Diencephalon (tissue), 1 donor: ENCODE measurements around the gene KRT20. TPM values are rescaled to one million over a fixed set of nuclear protein-coding genes. Genes with fewer than 3 reads are reported as not detected.

Experiments
- total RNA-seq: library from RNA; depleted of rRNA; stranded (reverse); fragments of >200 nt; gene quantifications from one replicate; pipeline ENCODE4 v1.2.3, GENCODE V29; 2014

The KRT20 gene
- not detected for total RNA-seq

GRCh38 chr17:40884708-40885512 is at the start of gene KRT20:
Gene KRT20 (minus strand): TSS chr17:40885242. CDS start chr17:40885185, 57 bp downstream.

GRCh38 chr17:40866838-40867237 is 18.2 kb downstream of the KRT20 start, which contains the start of gene KRT12:
Gene KRT12 (minus strand): TSS chr17:40867223. CDS start chr17:40867186, 37 bp downstream.

Other genes starting within 250 kb of the KRT20 start
- 95.5 TPM for gene SMARCE1, start 237.4 kb downstream of the KRT20 start, total RNA-seq
- 18.7 TPM for gene KRT222, start 220.1 kb downstream of the KRT20 start, total RNA-seq
- gene KRT24, start 181.5 kb downstream of the KRT20 start, total RNA-seq, result not detected
- gene KRT25, start 129.9 kb downstream of the KRT20 start, total RNA-seq, result not detected
- not detected for gene KRT26, start 113.0 kb downstream of the KRT20 start, total RNA-seq
- not detected for gene KRT27, start 102.7 kb downstream of the KRT20 start, total RNA-seq
- gene KRT28, start 85.3 kb downstream of the KRT20 start, total RNA-seq, result not detected
- 2.8 TPM for gene KRT10, start 62.6 kb downstream of the KRT20 start, total RNA-seq
- gene KRT12, start 18.0 kb downstream of the KRT20 start, total RNA-seq, result not detected
- gene KRT23, start 52.4 kb upstream of the KRT20 start, total RNA-seq, result 0.46 TPM
- gene KRT39, start 81.7 kb upstream of the KRT20 start, total RNA-seq, result not detected
- gene KRT40, start 99.1 kb upstream of the KRT20 start, total RNA-seq, result not detected
- gene KRTAP3-3, start 108.9 kb upstream of the KRT20 start, total RNA-seq, result not detected
- not detected for gene KRTAP3-2, start 114.7 kb upstream of the KRT20 start, total RNA-seq
- gene KRTAP3-1, start 123.9 kb upstream of the KRT20 start, total RNA-seq, result not detected
- gene KRTAP1-5, start 142.0 kb upstream of the KRT20 start, total RNA-seq, result not detected
- gene KRTAP1-4, start 145.0 kb upstream of the KRT20 start, total RNA-seq, result not detected
- not detected for gene KRTAP1-3, start 149.6 kb upstream of the KRT20 start, total RNA-seq
- not detected for gene KRTAP1-1, start 156.2 kb upstream of the KRT20 start, total RNA-seq
- not detected for gene KRTAP2-1, start 162.1 kb upstream of the KRT20 start, total RNA-seq
- not detected for gene KRTAP2-2, start 170.0 kb upstream of the KRT20 start, total RNA-seq
- gene KRTAP2-3, start 174.9 kb upstream of the KRT20 start, total RNA-seq, result not detected
- gene KRTAP2-4, start 180.6 kb upstream of the KRT20 start, total RNA-seq, result not detected
- gene KRTAP4-7, start 198.9 kb upstream of the KRT20 start, total RNA-seq, result not detected
- not detected for gene KRTAP4-8, start 212.9 kb upstream of the KRT20 start, total RNA-seq
- gene KRTAP4-16, start 217.0 kb upstream of the KRT20 start, total RNA-seq, result not detected
- gene KRTAP4-9, start 220.1 kb upstream of the KRT20 start, total RNA-seq, result not detected
- not detected for gene KRTAP4-11, start 233.1 kb upstream of the KRT20 start, total RNA-seq
- not detected for gene KRTAP4-12, start 238.9 kb upstream of the KRT20 start, total RNA-seq